BJ (cell line): ENCODE results near the gene SYDE1. TPM values are rescaled to one million over a fixed set of nuclear protein-coding genes. Genes with fewer than 3 reads are reported as not detected.

Source experiments
- CTCF ChIA-PET: fragments of 350-600 bp; formaldehyde crosslinking; extraction: SDS; loops from one replicate; lab custom pipeline; 2021; ENCODE audit warnings: antibody characterized with exemption, inconsistent platforms; lab: Yijun Ruan, JAX
- POLR2A ChIA-PET: fragments of 300-600 bp; sonication (Branson Sonifier 250); formaldehyde crosslinking; extraction: SDS; loops from one replicate; lab custom pipeline; 2021; ENCODE audit warnings: antibody characterized with exemption; lab: Charles Lee
- DNase-seq: peaks from one replicate; pipeline ENCODE4 v3.0.0-alpha.2; 2011; ENCODE audit warnings: low read depth
- H3K27me3 ChIP-seq: 2 replicates; pipeline ENCODE4 v1.6.0; 2011; ENCODE audit warnings: low read length; ENCODE audit not compliant: control insufficient read depth, insufficient read depth
- H3K36me3 ChIP-seq: 2 replicates; pipeline ENCODE4 v1.5.1; 2011; ENCODE audit warnings: low read length; ENCODE audit not compliant: control insufficient read depth, insufficient read depth
- H3K4me3 ChIP-seq: 2 replicates; pipeline ENCODE4 v1.5.1; 2011; ENCODE audit warnings: low read depth, mild to moderate bottlenecking, control low read depth, low read length
- CTCF ChIP-seq: IDR thresholded peaks from 2 replicates; pipeline ENCODE4 v1.5.1; 2011; ENCODE audit warnings: low read depth, mild to moderate bottlenecking, control low read depth, inconsistent platforms, low read length, moderate library complexity; ENCODE audit not compliant: insufficient read depth
- polyA plus RNA-seq: library from polyadenylated mRNA; depleted of rRNA; stranded (reverse); fragments of >200 nt; gene quantifications from 2 replicates; pipeline ENCODE4 v1.2.3, GENCODE V29; 2011

Gene SYDE1
- polyA plus RNA-seq, 1 experiment = 73.5 TPM

- CTCF ChIA-PET = interaction anchor here (1.9 kb wide), 1 partner anchor 9 kb away, joined by 4 read pairs; no protein-coding TSS in a partner anchor
- no peak for TF ChIP-seq CTCF
- Histone ChIP-seq H3K27me3 (no peaks in the 10 kb centered on the region), H3K4me3 (no peak overlapping the region), H3K36me3 (no peaks in the 10 kb centered on the region)
- POLR2A ChIA-PET = no interaction called here
- DNase-seq = no peak
These were observed 35.1 kb downstream of the SYDE1 start for GRCh38 chr19:15142313-15142712.

GRCh38 chr19:15144046-15144646 lies 36.9 kb downstream of the SYDE1 start:
- no peak for DNase-seq
- Histone ChIP-seq H3K4me3 (no peak overlapping the region), H3K36me3 (no peaks in the 10 kb centered on the region), H3K27me3 (no peaks in the 10 kb centered on the region)
- ChIA-PET CTCF (interaction anchor here (0.7 kb wide), 2 partner anchors 10 to 1363 kb away, joined by 4 read pairs; no protein-coding TSS in a partner anchor), POLR2A (no interaction called here)
- TF ChIP-seq CTCF = no peak

- DNase-seq = no peak
- Histone ChIP-seq H3K36me3 (no peaks in the 10 kb centered on the region), H3K4me3 (no peak overlapping the region), H3K27me3 (no peaks in the 10 kb centered on the region; the same call in 1 of the 2 replicates)
- CTCF ChIA-PET = interaction anchor here (0.9 to 1.6 kb wide), 4 partner anchors 16 to 55 kb away, joined by 3 to 7 read pairs (median 4); no protein-coding TSS in a partner anchor
- POLR2A ChIA-PET = no interaction called here
- no peak for TF ChIP-seq CTCF
These were observed 39.9 kb downstream of the SYDE1 start for GRCh38 chr19:15147090-15147489.

GRCh38 chr19:15149737-15150136 lies 42.5 kb downstream of the SYDE1 start:
- Histone ChIP-seq H3K36me3 (no peaks in the 10 kb centered on the region), H3K27me3 (no peaks in the 10 kb centered on the region; the same call in 1 of the 2 replicates), H3K4me3 (no peak overlapping the region)
- DNase-seq = no peak
- no peak for TF ChIP-seq CTCF
- ChIA-PET CTCF (interaction anchor here (0.7 to 7.4 kb wide), 12 partner anchors 9 to 402 kb away, joined by 3 to 76 read pairs (median 4); no protein-coding TSS in a partner anchor), POLR2A (no interaction called here)

- CTCF ChIA-PET = interaction anchor here (0.7 to 7.4 kb wide), 17 partner anchors 10 to 406 kb away, joined by 3 to 76 read pairs (median 4); partner anchors contain the start of gene AKAP8L
- no peak overlapping the region for H3K4me3 ChIP-seq
- no peaks in the 10 kb centered on the region for H3K36me3 ChIP-seq
- POLR2A ChIA-PET = no interaction called here
- TF ChIP-seq CTCF = peak; percentile 66
- H3K27me3 ChIP-seq = no peaks in the 10 kb centered on the region; the same call in 1 of the 2 replicates
- DNase-seq = no peak
These were observed 46.9 kb downstream of the SYDE1 start for GRCh38 chr19:15154002-15154612.
